Measurements from ENCODE around the gene CDK14.

The CDK14 gene

GRCh38 chr7:90951229-90951628 is 355.1 kb downstream of the CDK14 start:
- TF ChIP-seq FOXP2 (optimal IDR thresholded peaks at IDR 0.05; ENCODE audit: borderline replicate concordance, extremely low read depth, extremely low read length, insufficient read depth) (no peak), SIN3A (IDR thresholded peaks at IDR 0.05; ENCODE audit: borderline replicate concordance, insufficient read depth, low read length) (no peak), POLR2AphosphoS5 (IDR thresholded peaks at IDR 0.05; ENCODE audit: low read depth, low read length) (no peak), REST (IDR thresholded peaks at IDR 0.05; ENCODE audit: insufficient read depth in 1 of 2, low read depth in 2 of 2, low read length in 2 of 2) (no peak), TAF1 (IDR thresholded peaks at IDR 0.05; ENCODE audit: borderline replicate concordance, insufficient read depth, low read length) (no peak)

GRCh38 chr7:90951986-90952954 is 356.1 kb downstream of the CDK14 start:
- no peak for TF ChIP-seq POLR2AphosphoS5 (IDR thresholded peaks at IDR 0.05; ENCODE audit: low read depth, low read length)
- no peak for TF ChIP-seq SIN3A (IDR thresholded peaks at IDR 0.05; ENCODE audit: borderline replicate concordance, insufficient read depth, low read length)
- no peak for TF ChIP-seq TAF1 (IDR thresholded peaks at IDR 0.05; ENCODE audit: borderline replicate concordance, insufficient read depth, low read length)
- no peak for TF ChIP-seq FOXP2 (optimal IDR thresholded peaks at IDR 0.05; ENCODE audit: borderline replicate concordance, extremely low read depth, extremely low read length, insufficient read depth)
- TF ChIP-seq REST (IDR thresholded peaks at IDR 0.05; ENCODE audit: insufficient read depth in 1 of 2, low read depth in 2 of 2, low read length in 2 of 2), result no peak

GRCh38 chr7:90955641-90956207 is 359.6 kb downstream of the CDK14 start:
- TF ChIP-seq SIN3A (IDR thresholded peaks at IDR 0.05; ENCODE audit: borderline replicate concordance, insufficient read depth, low read length) (no peak), REST (IDR thresholded peaks at IDR 0.05; ENCODE audit: insufficient read depth in 1 of 2, low read depth in 2 of 2, low read length in 2 of 2) (no peak), TAF1 (IDR thresholded peaks at IDR 0.05; ENCODE audit: borderline replicate concordance, insufficient read depth, low read length) (no peak), FOXP2 (optimal IDR thresholded peaks at IDR 0.05; ENCODE audit: borderline replicate concordance, extremely low read depth, extremely low read length, insufficient read depth) (no peak), POLR2AphosphoS5 (IDR thresholded peaks at IDR 0.05; ENCODE audit: low read depth, low read length) (no peak)

GRCh38 chr7:90957883-90958282 is 361.8 kb downstream of the CDK14 start:
- TF ChIP-seq REST (IDR thresholded peaks at IDR 0.05; ENCODE audit: insufficient read depth in 1 of 2, low read depth in 2 of 2, low read length in 2 of 2) (no peak), FOXP2 (optimal IDR thresholded peaks at IDR 0.05; ENCODE audit: borderline replicate concordance, extremely low read depth, extremely low read length, insufficient read depth) (no peak), POLR2AphosphoS5 (IDR thresholded peaks at IDR 0.05; ENCODE audit: low read depth, low read length) (no peak), SIN3A (IDR thresholded peaks at IDR 0.05; ENCODE audit: borderline replicate concordance, insufficient read depth, low read length) (no peak)

All from PFSK-1 (cell line).